ENCODE results near the gene SP5.

DNA sequence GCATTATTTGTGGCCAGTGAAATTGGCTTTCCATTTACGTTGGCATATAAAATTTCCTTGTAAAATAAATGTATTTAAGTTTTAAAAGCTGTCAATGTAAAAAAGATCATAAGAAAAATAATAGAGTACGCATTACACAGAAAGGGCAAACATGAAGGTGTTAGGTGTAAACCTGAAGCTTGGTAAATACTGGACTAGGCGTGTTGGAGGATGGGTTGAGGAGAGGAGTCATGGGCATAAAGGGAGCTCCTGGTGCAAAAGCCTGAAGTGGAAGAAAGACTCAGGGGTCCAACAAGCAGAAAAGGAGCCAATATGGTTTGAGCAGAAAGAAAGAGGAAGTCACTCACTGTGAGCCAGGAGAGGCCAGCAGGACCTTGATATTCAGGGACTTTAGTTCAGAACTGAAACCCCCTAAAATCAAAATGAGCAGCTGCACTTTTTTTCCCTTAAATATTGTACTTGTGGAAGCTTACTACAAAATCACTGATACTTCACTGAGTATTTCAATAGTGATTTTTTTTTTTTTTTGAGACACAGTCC is 24.4 kb downstream of the SP5 start:
- TF ChIP-seq, protein P1, sequence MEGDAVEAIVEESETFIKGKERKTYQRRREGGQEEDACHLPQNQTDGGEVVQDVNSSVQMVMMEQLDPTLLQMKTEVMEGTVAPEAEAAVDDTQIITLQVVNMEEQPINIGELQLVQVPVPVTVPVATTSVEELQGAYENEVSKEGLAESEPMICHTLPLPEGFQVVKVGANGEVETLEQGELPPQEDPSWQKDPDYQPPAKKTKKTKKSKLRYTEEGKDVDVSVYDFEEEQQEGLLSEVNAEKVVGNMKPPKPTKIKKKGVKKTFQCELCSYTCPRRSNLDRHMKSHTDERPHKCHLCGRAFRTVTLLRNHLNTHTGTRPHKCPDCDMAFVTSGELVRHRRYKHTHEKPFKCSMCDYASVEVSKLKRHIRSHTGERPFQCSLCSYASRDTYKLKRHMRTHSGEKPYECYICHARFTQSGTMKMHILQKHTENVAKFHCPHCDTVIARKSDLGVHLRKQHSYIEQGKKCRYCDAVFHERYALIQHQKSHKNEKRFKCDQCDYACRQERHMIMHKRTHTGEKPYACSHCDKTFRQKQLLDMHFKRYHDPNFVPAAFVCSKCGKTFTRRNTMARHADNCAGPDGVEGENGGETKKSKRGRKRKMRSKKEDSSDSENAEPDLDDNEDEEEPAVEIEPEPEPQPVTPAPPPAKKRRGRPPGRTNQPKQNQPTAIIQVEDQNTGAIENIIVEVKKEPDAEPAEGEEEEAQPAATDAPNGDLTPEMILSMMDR (IDR thresholded peaks at IDR 0.05) = no peak
- TF ChIP-seq POLR2A (IDR thresholded peaks at IDR 0.05) = no peak

All from breast epithelium (tissue), 3 donors.